H9 (cell line): Measurements from ENCODE around the gene ITPK1. TPM values are rescaled to one million over a fixed set of nuclear protein-coding genes. Genes with fewer than 3 reads are reported as not detected.

ENCODE experiments used
- DNase-seq: peaks from one replicate; pipeline ENCODE4 v3.0.0-alpha.2; 2017
- H2AFZ ChIP-seq: one replicate; pipeline ENCODE4 v1.6.1; 2013; ENCODE audit warnings: mild to moderate bottlenecking, low read length, control low read depth, moderate library complexity
- H2AK5ac ChIP-seq: 2 replicates; pipeline ENCODE4 v1.6.1; 2013; ENCODE audit warnings: low read length, control low read depth, mixed read lengths; ENCODE audit not compliant: insufficient read length
- H2BK120ac ChIP-seq: one replicate; pipeline ENCODE4 v1.6.1; 2013; ENCODE audit warnings: low read depth, mild to moderate bottlenecking, low read length, control low read depth, inconsistent platforms; ENCODE audit not compliant: poor library complexity, severe bottlenecking
- H2BK12ac ChIP-seq: 2 replicates; pipeline ENCODE4 v1.6.1; 2013; ENCODE audit warnings: low read length, control low read depth, mixed read lengths, low read depth; ENCODE audit not compliant: insufficient read length
- H2BK15ac ChIP-seq: 2 replicates; pipeline ENCODE4 v1.6.1; 2013; ENCODE audit warnings: low read depth, low read length, control low read depth
- H2BK20ac ChIP-seq: one replicate; pipeline ENCODE4 v1.6.1; 2013; ENCODE audit warnings: low read depth, mild to moderate bottlenecking, low read length, control low read depth, inconsistent platforms; ENCODE audit not compliant: poor library complexity, severe bottlenecking
- H2BK5ac ChIP-seq: 2 replicates; pipeline ENCODE4 v1.6.1; 2013; ENCODE audit warnings: low read length, control low read depth, mixed read lengths; ENCODE audit not compliant: insufficient read length
- H3K14ac ChIP-seq: 2 replicates; pipeline ENCODE4 v1.6.1; 2013; ENCODE audit warnings: low read length, control low read depth; ENCODE audit not compliant: insufficient read depth
- H3K18ac ChIP-seq: 2 replicates; pipeline ENCODE4 v1.6.1; 2013; ENCODE audit warnings: low read depth, mild to moderate bottlenecking, mixed read lengths, low read length, control low read depth; ENCODE audit not compliant: insufficient read length
- H3K23ac ChIP-seq: 2 replicates; pipeline ENCODE4 v1.6.1; 2013; ENCODE audit warnings: low read length, control low read depth, mixed read lengths, low read depth; ENCODE audit not compliant: insufficient read length
- H3K23me2 ChIP-seq: 2 replicates; pipeline ENCODE4 v1.6.1; 2013; ENCODE audit warnings: low read depth, mild to moderate bottlenecking, mixed read lengths, low read length, control low read depth; ENCODE audit not compliant: insufficient read length, poor library complexity, severe bottlenecking
- H3K27ac ChIP-seq: 2 replicates; pipeline ENCODE4 v1.5.1; 2013; ENCODE audit warnings: low read length, control low read depth, mixed read lengths, low read depth; ENCODE audit not compliant: insufficient read length
- H3K27me3 ChIP-seq: 2 replicates; pipeline ENCODE4 v1.6.1; 2013; ENCODE audit warnings: low read length, control low read depth, inconsistent platforms; ENCODE audit not compliant: insufficient read depth
- H3K4ac ChIP-seq: 2 replicates; pipeline ENCODE4 v1.6.1; 2013; ENCODE audit warnings: low read depth, mild to moderate bottlenecking, control low read depth, inconsistent platforms, low read length, moderate library complexity
- H3K4me1 ChIP-seq: 2 replicates; pipeline ENCODE4 v1.6.1; 2013; ENCODE audit warnings: low read length, control low read depth, inconsistent platforms; ENCODE audit not compliant: insufficient read depth
- H3K4me2 ChIP-seq: 2 replicates; pipeline ENCODE4 v1.6.1; 2013; ENCODE audit warnings: low read length, control low read depth, mixed read lengths; ENCODE audit not compliant: insufficient read length, insufficient read depth
- H3K56ac ChIP-seq: 2 replicates; pipeline ENCODE4 v1.6.1; 2013; ENCODE audit warnings: low read depth, mild to moderate bottlenecking, mixed read lengths, low read length, control low read depth; ENCODE audit not compliant: insufficient read length
- H3K79me1 ChIP-seq: 2 replicates; pipeline ENCODE4 v1.6.1; 2013; ENCODE audit warnings: low read depth, mild to moderate bottlenecking, moderate library complexity, low read length, control low read depth, inconsistent platforms; ENCODE audit not compliant: insufficient read depth, poor library complexity, severe bottlenecking
- H3K79me2 ChIP-seq: 2 replicates; pipeline ENCODE4 v1.6.1; 2013; ENCODE audit warnings: low read length, control low read depth, inconsistent platforms; ENCODE audit not compliant: insufficient read depth
- H3K9ac ChIP-seq: 2 replicates; pipeline ENCODE4 v1.6.1; 2013; ENCODE audit warnings: low read length, control low read depth, mixed read lengths; ENCODE audit not compliant: insufficient read length; ENCODE audit errors: extremely low read depth
- H3K9me3 ChIP-seq: one replicate; pipeline ENCODE4 v1.6.1; 2013; ENCODE audit warnings: low read depth, low read length, inconsistent platforms; ENCODE audit not compliant: control insufficient read depth
- H3T11ph ChIP-seq: one replicate; pipeline ENCODE4 v1.6.1; 2013; ENCODE audit warnings: mild to moderate bottlenecking, low read length, control low read depth, inconsistent platforms
- H4K20me1 ChIP-seq: one replicate; pipeline ENCODE4 v1.6.1; 2013; ENCODE audit not compliant: control insufficient read depth, insufficient read length, insufficient read depth
- H4K5ac ChIP-seq: 2 replicates; pipeline ENCODE4 v1.6.1; 2013; ENCODE audit warnings: low read depth, mild to moderate bottlenecking, mixed read lengths, low read length, control low read depth; ENCODE audit not compliant: insufficient read length
- H4K8ac ChIP-seq: replicated peaks from 2 replicates; pipeline ENCODE4 v1.6.1; 2013; ENCODE audit warnings: low read length, control low read depth, mixed read lengths, low read depth; ENCODE audit not compliant: insufficient read length
- H4K91ac ChIP-seq: 2 replicates; pipeline ENCODE4 v1.6.1; 2013; ENCODE audit warnings: low read depth, mild to moderate bottlenecking, moderate library complexity, mixed read lengths, low read length, control low read depth; ENCODE audit not compliant: insufficient read length
- H3K27ac Mint-ChIP-seq, 3 experiments: 2 replicates in 2 of 3; 3 replicates in 1 of 3; pipeline ENCODE4 v1.8.0; 2020 to 2021; ENCODE audit warnings: mixed read lengths in 3 of 3, mild to moderate bottlenecking in 1 of 3, moderate library complexity in 1 of 3
- H3K27me3 Mint-ChIP-seq: 2 replicates; pipeline ENCODE4 v1.8.0; 2021; ENCODE audit warnings: low read depth, mild to moderate bottlenecking, moderate library complexity, mixed read lengths
- H3K36me3 Mint-ChIP-seq, 3 experiments: 2 replicates in 2 of 3; 3 replicates in 1 of 3; pipeline ENCODE4 v1.8.0; 2020 to 2021; ENCODE audit warnings: low read depth in 3 of 3, mixed read lengths in 3 of 3; ENCODE audit not compliant: insufficient read depth in 1 of 3
- H3K4me1 Mint-ChIP-seq, 2 experiments: 2 replicates each; pipeline ENCODE4 v1.8.0; 2020; ENCODE audit warnings: mixed read lengths in 2 of 2
- H3K4me3 Mint-ChIP-seq, 2 experiments: 2 replicates in 1 of 2; 3 replicates in 1 of 2; pipeline ENCODE4 v1.8.0; 2020 to 2021; ENCODE audit warnings: mild to moderate bottlenecking in 2 of 2, mixed read lengths in 2 of 2, moderate library complexity in 1 of 2
- H3K9me3 Mint-ChIP-seq, 2 experiments: 2 replicates in 1 of 2; 3 replicates in 1 of 2; pipeline ENCODE4 v1.8.0; 2020; ENCODE audit warnings: mild to moderate bottlenecking in 2 of 2, mixed read lengths in 2 of 2, moderate library complexity in 1 of 2
- CTCF ChIP-seq: fragments of 200-600 bp; sonication (generic); conservative IDR thresholded peaks from 3 replicates; pipeline ENCODE4 v1.8.0; 2021; ENCODE audit warnings: antibody characterized with exemption, mild to moderate bottlenecking
- WGBS: extraction: QIAGEN DNeasy Blood & Tissue Kit; methylation state at CpG from one replicate; pipeline ENCODE4 v1.1.7; 2013; ENCODE audit warnings: missing lambda C conversion rate, low lambda C conversion rate, mixed read lengths; ENCODE audit not compliant: insufficient read length; ENCODE audit errors: extremely low coverage; 5-methylcytosine and 5-hydroxymethylcytosine counted together
- total RNA-seq: library from RNA; stranded (reverse); gene quantifications from 2 replicates; pipeline ENCODE4 v1.2.1, GENCODE V29; 2021

Gene ITPK1
- total RNA-seq, 1 experiment from 2014 or later: 92.7 TPM

- Histone ChIP-seq H3K23ac (no peak overlapping the region), H4K8ac (no peak overlapping the region), H3K9me3 (no peaks in the 10 kb centered on the region), H3K14ac (no peak overlapping the region; the same call in 1 of the 2 replicates), H2BK120ac (no peak overlapping the region), H3K27me3 (no peaks in the 10 kb centered on the region), H2AK5ac (no peak overlapping the region), H4K5ac (no peak overlapping the region), H3K4me1 (peaks cover 11% of the 10 kb centered on the region; the same call in 1 of the 2 replicates), H2BK12ac (no peak overlapping the region), H3K9ac (no peak overlapping the region), H3K23me2 (no peaks in the 10 kb centered on the region), H2AFZ (no peak overlapping the region), H2BK5ac (no peak overlapping the region), H3K79me2 (peaks cover 2% of the 10 kb centered on the region; the same call in 1 of the 2 replicates), H4K91ac (no peak overlapping the region), H3K18ac (no peak overlapping the region), H3T11ph (no peak overlapping the region), H3K27ac (no peak overlapping the region), H2BK15ac (no peak overlapping the region), H3K4ac (no peak overlapping the region), H2BK20ac (no peak overlapping the region), H3K4me2 (no peak overlapping the region), H4K20me1 (no peaks in the 10 kb centered on the region), H3K79me1 (peaks cover 2% of the 10 kb centered on the region), H3K56ac (no peak overlapping the region)
- H3K4me1 Mint-ChIP-seq: peaks cover 36 to 52% of the 10 kb centered on the region in 2 experiments
- no CpG with 5 or more reads among the region's 9 CpGs for WGBS
- no peak overlapping the region; a peak in 1 of 7 replicates for H3K27ac Mint-ChIP-seq
- H3K9me3 Mint-ChIP-seq: no peaks in the 10 kb centered on the region; a peak in 1 of 5 replicates
- no peaks in the 10 kb centered on the region; the same call in 1 of the 2 replicates for H3K27me3 Mint-ChIP-seq
- H3K36me3 Mint-ChIP-seq: peaks cover 0 to 4% (median 0%) of the 10 kb centered on the region in 3 experiments; a peak in 3 of 7 replicates
- TF ChIP-seq CTCF: no peak
- H3K4me3 Mint-ChIP-seq: no peak overlapping the region
- no peak for DNase-seq
These were observed 87.0 kb downstream of the ITPK1 start for GRCh38 chr14:93028724-93029076.
